Liver (tissue), 9 donors: Measurements from ENCODE around the gene SLC26A9. TPM values are rescaled to one million over a fixed set of nuclear protein-coding genes. Genes with fewer than 3 reads are reported as not detected.

Experiments used
- DNase-seq: peaks from one replicate; pipeline ENCODE4 v3.0.0-alpha.2; 2017; ENCODE audit warnings: low spot score
- H3K27ac ChIP-seq, 2 donors: one replicate each; pipeline ENCODE4 v1.7.0; 2013; ENCODE audit warnings: inconsistent platforms in 2 of 2, low read length in 2 of 2, control low read depth in 1 of 2, low read depth in 1 of 2, mild to moderate bottlenecking in 1 of 2
- H3K27me3 ChIP-seq, 4 donors: one replicate each; pipeline versions ENCODE4 v1.6.1 to v1.7.0; 2013; ENCODE audit warnings: low read length in 3 of 4, inconsistent platforms in 1 of 4, mild to moderate bottlenecking in 1 of 4, moderate library complexity in 1 of 4; ENCODE audit not compliant: control insufficient read depth in 4 of 4, insufficient read depth in 4 of 4
- H3K36me3 ChIP-seq, 4 donors: one replicate each; pipeline versions ENCODE4 v1.6.1 to v1.7.0; 2013; ENCODE audit warnings: low read length in 3 of 4, mild to moderate bottlenecking in 3 of 4, low read depth in 1 of 4, moderate library complexity in 1 of 4; ENCODE audit not compliant: control insufficient read depth in 4 of 4, insufficient read depth in 3 of 4
- H3K4me1 ChIP-seq, 4 donors: one replicate each; pipeline versions ENCODE4 v1.6.1 to v1.7.0; 2013; ENCODE audit warnings: low read length in 3 of 4, mild to moderate bottlenecking in 3 of 4, moderate library complexity in 1 of 4; ENCODE audit not compliant: control insufficient read depth in 4 of 4, insufficient read depth in 4 of 4
- H3K4me3 ChIP-seq, 3 donors: one replicate each; pipeline versions ENCODE4 v1.6.1 to v1.7.0; 2013; ENCODE audit warnings: low read length in 3 of 3, control low read depth in 1 of 3, low read depth in 1 of 3, mild to moderate bottlenecking in 1 of 3
- H3K9ac ChIP-seq, 2 donors: one replicate each; pipeline ENCODE4 v1.7.0; 2013; ENCODE audit warnings: low read length in 2 of 2, mild to moderate bottlenecking in 2 of 2, moderate library complexity in 2 of 2, control low read depth in 1 of 2, low read depth in 1 of 2
- H3K9me3 ChIP-seq, 4 donors: one replicate each; pipeline versions ENCODE4 v1.6.1 to v1.7.0; 2013; ENCODE audit warnings: low read length in 3 of 4; ENCODE audit not compliant: control insufficient read depth in 4 of 4
- ATF3 ChIP-seq: IDR thresholded peaks from 2 replicates; pipeline ENCODE4 v1.6.1; 2016; ENCODE audit warnings: antibody characterized with exemption
- CTCF ChIP-seq: fragments of 150-350 bp; IDR thresholded peaks from 2 replicates; pipeline ENCODE4 v1.5.1; 2017; ENCODE audit warnings: improper control_type of control experiment, low read depth, low read length; ENCODE audit not compliant: missing input control
- EGR1 ChIP-seq, 2 donors: IDR thresholded peaks; 2 replicates each; pipeline ENCODE4 v1.6.1; 2016 to 2018; ENCODE audit warnings: antibody characterized with exemption in 2 of 2, low read depth in 2 of 2
- FOXA1 ChIP-seq: IDR thresholded peaks from 2 replicates; pipeline ENCODE4 v1.6.1; 2016; ENCODE audit warnings: antibody characterized with exemption
- FOXA2 ChIP-seq: IDR thresholded peaks from 2 replicates; pipeline ENCODE4 v1.6.1; 2016; ENCODE audit warnings: antibody characterized with exemption
- GABPA ChIP-seq, 2 donors: IDR thresholded peaks in 1 of 2; conservative IDR thresholded peaks in 1 of 2; 2 replicates each; pipeline ENCODE4 v1.6.1; 2016; ENCODE audit warnings: antibody characterized with exemption in 2 of 2, mild to moderate bottlenecking in 1 of 2, moderate library complexity in 1 of 2
- HNF4A ChIP-seq, 2 donors: conservative IDR thresholded peaks; 2 replicates each; pipeline ENCODE4 v1.6.1; 2016; ENCODE audit warnings: antibody characterized with exemption in 2 of 2, mild to moderate bottlenecking in 2 of 2
- HNF4G ChIP-seq: IDR thresholded peaks from 2 replicates; pipeline ENCODE4 v1.6.1; 2016; ENCODE audit warnings: antibody characterized with exemption
- JUND ChIP-seq, 2 donors: IDR thresholded peaks; 2 replicates each; pipeline ENCODE4 v1.6.1; 2016; ENCODE audit warnings: antibody characterized with exemption in 2 of 2
- MAX ChIP-seq: IDR thresholded peaks from 2 replicates; pipeline ENCODE4 v1.6.1; 2016; ENCODE audit warnings: antibody characterized with exemption
- NR2F2 ChIP-seq: IDR thresholded peaks from 2 replicates; pipeline ENCODE4 v1.6.1; 2016; ENCODE audit warnings: antibody characterized with exemption
- RAD21 ChIP-seq, 2 donors: IDR thresholded peaks; 2 replicates each; pipeline ENCODE4 v1.6.1; 2016; ENCODE audit warnings: antibody characterized with exemption in 2 of 2, mild to moderate bottlenecking in 2 of 2
- REST ChIP-seq: IDR thresholded peaks from 2 replicates; pipeline ENCODE4 v1.6.1; 2016; ENCODE audit warnings: antibody characterized with exemption, mild to moderate bottlenecking
- RXRA ChIP-seq, 2 donors: IDR thresholded peaks; 2 replicates each; pipeline ENCODE4 v1.6.1; 2017 to 2018; ENCODE audit warnings: antibody characterized with exemption in 2 of 2, mild to moderate bottlenecking in 1 of 2
- SP1 ChIP-seq: IDR thresholded peaks from 2 replicates; pipeline ENCODE4 v1.6.1; 2018; ENCODE audit warnings: antibody characterized with exemption, mild to moderate bottlenecking
- TAF1 ChIP-seq: conservative IDR thresholded peaks from 2 replicates; pipeline ENCODE4 v1.6.1; 2016; ENCODE audit warnings: antibody characterized with exemption, mild to moderate bottlenecking
- YY1 ChIP-seq: IDR thresholded peaks from 2 replicates; pipeline ENCODE4 v1.6.1; 2016; ENCODE audit warnings: antibody characterized with exemption, mild to moderate bottlenecking
- ZBTB33 ChIP-seq: IDR thresholded peaks from 2 replicates; pipeline ENCODE4 v1.6.1; 2016; ENCODE audit warnings: antibody characterized with exemption
- WGBS: extraction: QIAGEN DNeasy Blood & Tissue Kit; methylation state at CpG from one replicate; pipeline ENCODE4 v1.1.7; 2013; 5-methylcytosine and 5-hydroxymethylcytosine counted together
- polyA plus RNA-seq, 2 donors: library from polyadenylated mRNA; stranded (reverse) in 1 of 2; unstranded in 1 of 2; fragments of 200-250 nt in 1 of 2; fragments of >200 nt in 1 of 2; fragmentation: Nextera tagmentation in 1 of 2; extraction: Ambion mirVana in 1 of 2; gene quantifications; one replicate each; pipeline versions ENCODE4 v1.2.1 to v1.2.3, GENCODE V29; 2013 to 2015
- total RNA-seq, 2 donors: library from RNA; depleted of rRNA; stranded (reverse); fragments of >200 nt; gene quantifications; one replicate each; pipeline ENCODE4 v1.2.3, GENCODE V29; 2014
- donor health status: healthy.
- donor health status: healthy.
- donor health status: healthy.
- donor health status: healthy.
- donor health status: healthy.

SLC26A9 gene
- total and polyA plus RNA-seq, 4 donors, result not detected

DNA sequence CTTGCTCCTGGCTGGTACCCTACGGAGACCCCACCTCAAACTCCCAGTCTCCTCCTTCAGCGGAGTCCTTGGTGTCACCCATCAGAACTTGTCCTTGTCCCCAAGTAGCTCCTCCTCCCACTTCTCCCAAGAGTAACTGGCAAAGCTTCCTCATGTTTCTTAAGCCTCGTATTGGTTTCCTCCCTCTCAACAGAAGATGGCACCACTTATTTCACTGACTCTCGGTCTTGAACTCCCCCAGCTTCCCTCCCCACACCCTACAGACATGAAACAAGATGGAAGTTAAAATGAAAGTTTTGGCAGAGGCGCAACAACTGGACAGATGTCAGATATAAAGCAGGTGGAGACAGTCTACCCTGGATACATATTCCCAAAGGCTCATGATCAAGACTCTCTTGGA, 46.5 kb upstream of the SLC26A9 start:
- WGBS, result 80% methylated on average over 5 of the region's 5 CpGs
- Histone ChIP-seq H3K36me3 (no peaks in the 10 kb centered on the region), H3K4me1 (no peaks in the 10 kb centered on the region)

GRCh38 chr1:205988585-205988995, 45.3 kb upstream of the SLC26A9 start:
- 91% methylated on average over 12 of the region's 12 CpGs for WGBS
- no peaks in the 10 kb centered on the region for H3K36me3 ChIP-seq
- peaks cover 0 to 6% (median 1%) of the 10 kb centered on the region in 4 donors for H3K4me1 ChIP-seq
- no peak overlapping the region for H3K4me3 ChIP-seq
- H3K27me3 ChIP-seq, result no peaks in the 10 kb centered on the region
- DNase-seq, result no peak
- H3K9me3 ChIP-seq, result no peaks in the 10 kb centered on the region
- H3K9ac ChIP-seq, result no peak overlapping the region
- no peak for TF ChIP-seq HNF4A (conservative IDR thresholded peaks at IDR 0.05)
- TF ChIP-seq REST, result no peak
- TF ChIP-seq CTCF, result no peak
- TF ChIP-seq NR2F2, result no peak
- no peak for TF ChIP-seq FOXA1
- no peak for TF ChIP-seq ATF3
- TF ChIP-seq HNF4G, result no peak
- no peak for TF ChIP-seq RXRA (IDR thresholded peaks at IDR 0.05)
- no peak for TF ChIP-seq RAD21 (IDR thresholded peaks at IDR 0.05)
- TF ChIP-seq ZBTB33, result no peak
- no peak for TF ChIP-seq TAF1
- TF ChIP-seq SP1, result no peak
- TF ChIP-seq JUND (IDR thresholded peaks at IDR 0.05), result no peak
- TF ChIP-seq EGR1 (IDR thresholded peaks at IDR 0.05; ENCODE audit: low read depth in 2 of 2), result no peak
- TF ChIP-seq FOXA2, result no peak
- no peak for TF ChIP-seq YY1
- TF ChIP-seq GABPA (IDR thresholded peaks at IDR 0.05 in 1 of 2, conservative IDR thresholded peaks at IDR 0.05 in 1 of 2), result no peak
- H3K27ac ChIP-seq, result no peak overlapping the region

More for the DNA sequence above, 46.5 kb upstream of the SLC26A9 start:
- no peak overlapping the region for H3K27ac ChIP-seq
- TF ChIP-seq ATF3, result no peak
- TF ChIP-seq YY1, result no peak
- no peak for TF ChIP-seq JUND (IDR thresholded peaks at IDR 0.05)
- no peak for TF ChIP-seq HNF4G
- TF ChIP-seq HNF4A (conservative IDR thresholded peaks at IDR 0.05), result no peak
- no peak for TF ChIP-seq SP1
- no peak for TF ChIP-seq TAF1
- no peak for TF ChIP-seq EGR1 (IDR thresholded peaks at IDR 0.05; ENCODE audit: low read depth in 2 of 2)
- TF ChIP-seq RAD21 (IDR thresholded peaks at IDR 0.05), result no peak
- no peak for TF ChIP-seq FOXA1
- no peak for TF ChIP-seq MAX
- no peak overlapping the region for H3K4me3 ChIP-seq
- H3K27me3 ChIP-seq, result no peaks in the 10 kb centered on the region
- H3K9ac ChIP-seq, result no peak overlapping the region
- DNase-seq, result no peak
- H3K9me3 ChIP-seq, result no peaks in the 10 kb centered on the region
